HEK293T (cell line): Measurements from ENCODE around the gene GRAMD4.

Experiments used
- BHLHE40 ChIP-seq: fragments of 450-650 bp; IDR thresholded peaks from 2 replicates; pipeline ENCODE4 v1.6.1; 2016; ENCODE audit warnings: mild to moderate bottlenecking, moderate library complexity, borderline replicate concordance
- ELF4 ChIP-seq: fragments of 450-650 bp; IDR thresholded peaks from 2 replicates; pipeline ENCODE4 v1.6.1; 2017; ENCODE audit warnings: antibody characterized with exemption
- FOXA1 ChIP-seq: fragments of 450-650 bp; IDR thresholded peaks from 2 replicates; pipeline ENCODE4 v1.6.1; 2016; ENCODE audit warnings: mild to moderate bottlenecking
- FOXM1 ChIP-seq: fragments of 450-650 bp; IDR thresholded peaks from 2 replicates; pipeline ENCODE4 v1.6.1; 2017; ENCODE audit warnings: mild to moderate bottlenecking, borderline replicate concordance
- L3MBTL2 ChIP-seq: fragments of 450-650 bp; conservative IDR thresholded peaks from 2 replicates; pipeline ENCODE4 v1.6.1; 2016; ENCODE audit warnings: mild to moderate bottlenecking
- NFRKB ChIP-seq: fragments of 450-650 bp; IDR thresholded peaks from 2 replicates; pipeline ENCODE4 v1.6.1; 2016; ENCODE audit warnings: mild to moderate bottlenecking, moderate library complexity
- SUZ12 ChIP-seq: fragments of 450-650 bp; IDR thresholded peaks from 2 replicates; pipeline ENCODE4 v1.6.1; 2016; ENCODE audit warnings: mild to moderate bottlenecking

- TF ChIP-seq FOXM1, result no peak
- no peak for TF ChIP-seq ELF4
- no peak for TF ChIP-seq L3MBTL2
- no peak for TF ChIP-seq SUZ12
- TF ChIP-seq NFRKB, result no peak
- no peak for TF ChIP-seq BHLHE40
- no peak for TF ChIP-seq FOXA1
These were observed 92.1 kb downstream of the GRAMD4 start for GRCh38 chr22:46712288-46712687.
